Measurements from ENCODE around the gene HOXD4. TPM values are rescaled to one million over a fixed set of nuclear protein-coding genes. Genes with fewer than 3 reads are reported as not detected.

HOXD4 gene
- total RNA-seq, 2 donors from 2014 or later, result 0.52 TPM; not detected in 1

GRCh38 chr2:176127774-176128072, 23.6 kb upstream of the HOXD4 start:
- H3K27ac ChIP-seq, result no peak overlapping the region
- H3K36me3 ChIP-seq, result no peaks in the 10 kb centered on the region
- no peaks in the 10 kb centered on the region for H3K9me3 ChIP-seq
- H3K4me3 ChIP-seq, result no peak overlapping the region
- peaks cover 51 to 70% of the 10 kb centered on the region in 2 donors for H3K27me3 ChIP-seq
- TF ChIP-seq CTCF (IDR thresholded peaks at IDR 0.05), result no peak
- DNase-seq (ENCODE audit: low spot score), result no peak
- peaks cover 0 to 30% of the 10 kb centered on the region in 2 donors for H3K4me1 ChIP-seq

- no peak for TF ChIP-seq CTCF (IDR thresholded peaks at IDR 0.05)
- peaks cover 54 to 69% of the 10 kb centered on the region in 2 donors for H3K27me3 ChIP-seq
- H3K4me1 ChIP-seq, result peaks cover 0 to 24% of the 10 kb centered on the region in 2 donors
- no peaks in the 10 kb centered on the region for H3K36me3 ChIP-seq
- no peak for DNase-seq (ENCODE audit: low spot score)
- no peaks in the 10 kb centered on the region for H3K9me3 ChIP-seq
- H3K27ac ChIP-seq, result peak overlapping the region in 1 of 2 donors; percentile 26
- H3K4me3 ChIP-seq, result peak overlapping the region in 1 of 2 donors; percentile 52
Observed at GRCh38 chr2:176128172-176128981, 23.0 kb upstream of the HOXD4 start.

GRCh38 chr2:176128982-176129796, 22.2 kb upstream of the HOXD4 start, which contains the start of gene HOXD8:
Gene HOXD8, plus strand, starts transcription at chr2:176129705. Its CDS starts 662 bp downstream, at chr2:176130367.
- Histone ChIP-seq H3K4me1 (peaks cover 0 to 23% of the 10 kb centered on the region in 2 donors), H3K27ac (peak within 1 kb of the TSS; percentile 60 to 79), H3K36me3 (no peaks in the 10 kb centered on the region), H3K27me3 (peaks cover 48 to 63% of the 10 kb centered on the region in 2 donors), H3K9me3 (no peaks in the 10 kb centered on the region), H3K4me3 (peak within 1 kb of the TSS; percentile 38 to 52)
- no peak for DNase-seq (ENCODE audit: low spot score)
- TF ChIP-seq CTCF (IDR thresholded peaks at IDR 0.05), result no peak

- Histone ChIP-seq H3K36me3 (no peaks in the 10 kb centered on the region), H3K4me1 (peaks cover 0 to 23% of the 10 kb centered on the region in 2 donors), H3K27me3 (peaks cover 44 to 61% of the 10 kb centered on the region in 2 donors), H3K4me3 (peak overlapping the region; percentile 15 to 52), H3K27ac (peak overlapping the region; percentile 60 to 79), H3K9me3 (no peaks in the 10 kb centered on the region)
- DNase-seq (ENCODE audit: low spot score), result no peak
- no peak for TF ChIP-seq CTCF (IDR thresholded peaks at IDR 0.05)
Observed at GRCh38 chr2:176129813-176130146, 21.6 kb upstream of the HOXD4 start.

GRCh38 chr2:176130147-176130956, 21.0 kb upstream of the HOXD4 start:
- Histone ChIP-seq H3K4me3 (peak overlapping the region; percentile 38 to 52), H3K36me3 (no peaks in the 10 kb centered on the region), H3K9me3 (no peaks in the 10 kb centered on the region), H3K27ac (peak overlapping the region; percentile 52 to 79), H3K4me1 (peaks cover 0 to 23% of the 10 kb centered on the region in 2 donors), H3K27me3 (peaks cover 42 to 56% of the 10 kb centered on the region in 2 donors)
- TF ChIP-seq CTCF (IDR thresholded peaks at IDR 0.05), result peak in 1 of 2 donors; percentile 20
- no peak for DNase-seq (ENCODE audit: low spot score)
